Femur (tissue), 1 donor: ENCODE results near the gene PREPL.
A peak's percentile ranks its signal among the peaks of the same experiment; 100 is the strongest.

Experiments
- DNase-seq: peaks from one replicate; pipeline ENCODE4 v3.0.0-alpha.2; 2017

Gene PREPL

DNA sequence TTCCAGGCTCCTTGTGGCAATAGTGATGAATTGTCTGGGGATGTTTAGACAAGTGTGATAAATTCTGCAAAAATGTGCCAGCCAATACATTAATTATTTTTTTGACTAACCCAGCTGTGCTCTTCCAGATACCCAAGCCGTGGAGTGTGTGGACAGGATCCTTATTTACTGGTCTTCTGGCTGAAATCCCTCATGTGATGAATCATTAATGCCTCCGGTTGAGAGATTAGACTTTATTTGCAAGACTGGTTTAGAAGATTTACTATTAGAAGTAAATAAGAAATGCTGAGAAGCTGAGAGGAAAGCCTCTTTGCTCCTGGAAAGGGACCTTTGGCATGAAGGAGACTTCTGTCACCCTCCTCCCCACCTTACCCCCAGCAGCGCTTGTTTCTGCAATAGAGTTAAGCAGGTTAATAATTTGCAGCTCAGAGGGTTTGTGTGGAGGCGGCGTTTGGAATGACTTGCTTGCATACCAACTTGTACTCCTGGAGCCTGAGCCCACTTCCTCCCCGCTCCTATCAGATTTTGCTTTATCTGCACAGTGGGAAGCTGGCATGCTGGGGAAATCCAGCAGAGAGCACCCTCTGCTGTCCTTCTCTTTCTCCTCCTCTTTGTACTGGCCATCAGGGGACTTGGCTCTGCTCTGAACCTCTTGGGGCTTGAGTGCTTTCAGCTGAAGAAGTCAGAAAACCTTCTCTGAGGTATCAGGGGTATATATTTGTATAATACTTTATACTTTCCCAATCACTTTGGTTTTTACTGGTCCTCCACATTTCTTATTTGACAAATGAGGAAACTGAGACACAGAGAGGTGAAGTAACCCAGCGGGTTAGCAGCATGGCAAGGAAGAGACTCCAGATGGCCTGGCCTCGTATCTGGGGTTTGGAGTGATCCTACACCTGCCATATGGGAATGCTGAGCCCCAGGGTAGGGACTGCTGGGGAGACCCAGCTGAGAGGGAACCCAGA is 69.7 kb downstream of the PREPL start:
- DNase-seq = peak; percentile 36

DNA sequence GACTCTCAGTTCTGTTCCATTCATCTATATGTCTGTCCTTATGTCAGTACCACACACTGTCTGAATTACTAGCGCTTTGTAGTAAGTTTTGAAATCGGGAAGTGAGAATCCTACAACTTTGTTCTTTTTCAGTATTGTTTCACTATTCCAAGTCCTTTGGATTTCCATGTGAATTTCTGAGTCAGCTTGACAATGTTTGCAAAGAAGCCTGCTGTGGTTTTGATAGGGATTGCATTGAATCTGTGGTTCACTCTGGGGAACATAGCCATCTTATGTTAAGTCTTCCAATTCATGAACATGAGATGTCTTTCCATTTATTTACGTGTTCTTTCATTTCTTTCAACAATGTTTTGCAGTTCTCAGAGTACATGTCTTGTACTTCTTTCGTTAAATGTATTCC is 71.0 kb downstream of the PREPL start:
- DNase-seq = no peak

DNA sequence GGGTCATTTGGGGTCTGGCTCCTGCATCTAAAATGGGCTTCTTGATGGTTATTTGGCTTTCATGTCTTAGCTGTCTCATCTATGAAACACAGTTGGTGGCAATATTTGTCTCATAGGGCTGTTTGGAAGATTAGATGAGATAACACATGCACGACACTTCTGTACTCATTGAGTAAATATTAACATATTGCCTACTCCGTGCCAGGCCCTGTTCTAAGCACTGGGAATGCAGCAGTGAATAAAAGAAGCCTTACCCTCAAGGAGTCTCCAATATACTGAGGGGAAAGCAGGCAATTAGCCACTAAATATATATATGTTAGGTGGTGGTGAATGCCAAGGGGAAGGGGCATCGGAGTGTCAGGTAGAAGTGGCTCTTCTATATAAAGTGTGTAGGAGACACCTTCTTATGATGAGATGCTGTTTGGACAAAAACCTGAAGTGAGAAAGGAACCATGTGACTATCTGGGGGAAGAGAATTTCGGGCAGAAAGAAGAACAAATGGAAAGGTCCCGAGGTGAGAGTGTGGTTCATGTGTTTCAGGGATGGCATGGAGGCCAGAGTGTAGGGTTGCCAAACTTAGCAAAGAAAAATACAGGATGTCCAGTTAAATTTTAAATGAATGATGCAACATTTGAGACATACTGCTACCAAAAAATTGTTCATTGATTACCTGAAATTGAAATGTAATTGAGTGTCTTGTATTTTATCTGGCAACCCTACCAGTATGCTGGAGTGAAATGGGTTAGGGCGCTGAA is 74.2 kb downstream of the PREPL start:
- no peak for DNase-seq

DNA sequence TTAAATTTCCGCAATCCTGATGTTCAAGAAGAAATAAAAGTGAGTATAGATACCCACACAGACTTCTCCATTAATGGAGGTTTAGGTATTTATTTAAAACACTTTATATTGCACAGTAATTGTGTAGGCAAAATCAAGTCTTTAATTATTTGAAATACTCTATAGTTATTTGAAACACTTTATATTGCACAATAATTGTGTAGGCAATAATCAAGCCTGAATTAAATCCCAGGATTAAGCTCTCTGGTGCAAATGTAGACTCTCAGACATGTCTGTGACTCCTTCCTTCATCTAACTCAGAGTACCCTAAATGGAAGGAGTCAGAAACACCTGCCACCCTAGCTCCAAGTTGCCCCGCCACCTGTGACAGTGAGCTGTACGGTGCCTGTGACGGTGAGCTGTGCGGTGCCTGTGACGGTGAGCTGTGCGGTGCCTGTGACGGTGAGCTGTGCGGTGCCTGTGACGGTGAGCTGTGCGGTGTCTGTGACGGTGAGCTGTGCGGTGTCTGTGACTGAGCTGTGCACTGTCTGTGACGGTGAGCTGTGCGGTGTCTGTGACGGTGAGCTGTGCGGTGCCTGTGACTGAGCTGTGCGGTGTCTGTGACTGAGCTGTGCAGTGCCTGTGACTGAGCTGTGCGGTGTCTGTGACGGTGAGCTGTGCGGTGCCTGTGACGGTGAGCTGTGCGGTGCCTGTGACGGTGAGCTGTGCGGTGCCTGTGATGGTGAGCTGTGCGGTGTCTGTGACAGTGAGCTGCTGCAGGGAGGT is 75.0 kb downstream of the PREPL start:
- DNase-seq = no peak

DNA sequence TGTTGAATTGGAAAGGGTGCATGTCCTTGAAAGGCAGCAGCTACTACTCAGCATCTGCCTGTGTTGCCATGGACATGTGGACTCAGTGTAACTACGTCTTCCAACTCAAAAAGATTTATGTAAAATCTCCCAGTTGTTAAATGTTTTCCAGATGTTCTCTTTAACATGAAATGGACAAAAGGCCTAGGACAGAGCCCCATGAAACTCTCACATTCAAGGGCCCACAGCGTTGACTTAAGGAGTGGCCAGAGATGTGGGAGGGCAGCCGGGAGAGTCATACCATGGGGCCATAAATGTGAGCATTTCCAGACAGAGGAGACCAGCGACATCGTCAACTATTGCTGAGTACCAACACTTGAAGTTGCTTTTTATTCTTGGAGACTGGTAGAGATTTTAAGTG is 76.1 kb downstream of the PREPL start:
- DNase-seq = no peak

DNA sequence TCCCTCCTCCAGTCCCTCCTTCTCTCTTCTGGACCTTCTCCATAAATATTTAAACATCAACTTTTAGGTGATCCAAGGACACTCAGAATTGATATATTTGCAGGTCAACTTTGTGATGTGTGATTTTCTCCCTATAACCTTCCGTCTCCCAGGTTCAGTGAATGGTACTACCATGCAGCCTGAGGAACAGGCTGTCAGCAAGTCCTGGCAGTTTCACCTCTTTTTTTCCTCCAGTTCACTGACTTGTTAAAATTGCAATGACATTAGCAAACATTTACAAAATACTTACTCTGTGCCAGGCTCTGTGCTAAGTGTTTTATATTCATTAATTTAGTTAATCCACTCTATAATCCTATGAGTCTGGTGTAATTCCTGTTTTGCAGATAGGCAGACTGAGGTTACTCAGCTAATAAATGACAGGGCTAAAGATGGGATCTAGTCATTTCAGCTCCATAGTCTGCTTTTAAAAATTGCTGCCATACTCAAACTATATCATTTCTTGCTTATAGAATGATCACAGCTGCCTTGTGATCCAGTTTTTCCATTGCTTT is 78.1 kb downstream of the PREPL start:
- no peak for DNase-seq

DNA sequence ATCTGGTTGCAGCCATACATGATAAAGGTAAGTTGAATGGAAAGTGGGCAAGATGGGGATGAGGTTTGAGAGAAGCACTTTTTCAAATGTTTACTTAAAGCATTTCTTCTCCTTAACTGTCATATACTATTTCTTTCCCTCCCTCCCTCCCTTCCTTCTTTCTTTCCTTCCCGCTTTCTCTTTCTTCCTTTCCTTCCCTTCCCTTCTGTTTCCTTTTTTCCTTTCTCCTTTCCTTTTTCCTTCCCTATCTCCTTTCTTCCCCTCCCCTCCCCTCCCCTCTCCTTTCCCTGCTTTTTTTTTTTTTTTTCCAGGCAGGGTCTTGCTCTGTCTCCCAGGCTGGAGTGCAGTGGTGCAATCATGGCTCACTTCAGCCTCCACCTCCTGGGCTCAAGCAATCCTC is 80.4 kb downstream of the PREPL start:
- no peak for DNase-seq

DNA sequence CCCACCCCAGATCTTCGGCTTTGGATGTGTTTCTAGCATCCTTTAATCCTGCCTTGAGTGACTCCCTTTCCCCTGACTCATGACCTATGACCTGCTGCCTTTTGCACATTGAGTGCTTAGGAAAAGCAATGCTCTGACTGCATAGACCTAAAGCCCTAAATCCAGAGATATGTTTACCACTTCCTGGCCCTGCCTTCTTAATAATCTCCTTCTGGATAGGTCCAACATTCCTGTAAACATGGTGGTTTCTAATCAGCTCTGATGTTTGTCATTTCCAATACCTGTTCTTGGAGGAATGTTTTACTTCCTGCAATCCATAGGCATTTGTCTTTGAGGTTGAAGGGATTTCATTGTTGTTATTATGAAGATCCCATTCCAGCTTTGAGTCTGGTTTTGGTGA is 83.8 kb downstream of the PREPL start:
- no peak for DNase-seq

DNA sequence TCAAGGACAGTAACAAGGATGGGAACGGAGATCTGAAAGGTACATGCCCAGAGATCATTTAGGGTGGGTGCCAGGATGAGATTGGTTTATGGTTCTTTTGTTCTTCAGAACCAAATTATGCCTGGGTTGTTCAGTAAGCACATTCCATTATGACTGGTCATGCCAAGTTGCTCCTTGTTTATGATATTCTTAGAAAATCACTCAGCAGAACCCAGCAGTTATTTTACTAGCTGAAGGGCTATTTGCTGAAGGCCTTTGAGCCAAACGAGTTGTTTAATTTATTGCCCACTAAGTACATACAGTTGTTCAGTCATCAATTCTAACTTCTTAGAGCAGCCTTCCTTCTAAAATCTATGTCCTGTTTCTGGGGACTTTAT is 85.4 kb downstream of the PREPL start:
- DNase-seq = no peak

DNA sequence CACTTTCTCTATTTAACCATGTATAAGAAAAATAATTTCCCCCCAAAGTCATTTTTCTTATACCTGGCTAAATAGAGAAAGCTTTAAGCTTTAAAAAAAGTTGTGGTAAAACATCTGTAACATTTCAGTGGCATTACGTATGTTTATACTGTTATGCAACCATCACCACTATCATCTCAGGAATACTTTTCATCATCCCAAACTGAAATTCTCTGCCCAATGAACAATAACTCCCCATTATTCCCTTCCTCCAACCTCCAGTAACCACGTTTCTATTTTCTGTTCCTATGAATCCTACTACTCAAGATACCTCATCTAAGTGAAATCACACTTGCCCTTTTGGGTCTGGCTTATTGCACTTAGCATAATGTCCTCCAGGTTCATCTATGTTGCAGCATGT is 87.7 kb downstream of the PREPL start:
- DNase-seq = no peak

DNA sequence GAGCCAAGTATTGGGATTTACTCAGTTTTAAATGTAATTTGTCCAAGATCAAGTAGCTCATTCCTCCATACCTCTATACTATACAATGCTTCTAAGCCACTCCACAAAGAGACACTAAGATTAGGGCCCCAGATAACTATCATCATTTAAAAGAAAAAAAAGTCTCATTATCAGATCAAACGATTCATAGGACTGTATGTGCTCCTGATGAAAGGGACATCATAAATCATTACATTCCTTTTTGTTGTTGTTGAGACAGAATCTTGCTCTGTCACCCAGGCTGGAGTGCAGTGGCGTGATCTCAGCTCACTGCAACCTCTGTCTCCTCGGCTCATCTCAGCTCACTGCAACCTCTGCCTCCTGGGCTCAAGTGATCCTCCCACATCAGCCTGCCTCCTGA is 88.2 kb downstream of the PREPL start:
- DNase-seq = no peak

DNA sequence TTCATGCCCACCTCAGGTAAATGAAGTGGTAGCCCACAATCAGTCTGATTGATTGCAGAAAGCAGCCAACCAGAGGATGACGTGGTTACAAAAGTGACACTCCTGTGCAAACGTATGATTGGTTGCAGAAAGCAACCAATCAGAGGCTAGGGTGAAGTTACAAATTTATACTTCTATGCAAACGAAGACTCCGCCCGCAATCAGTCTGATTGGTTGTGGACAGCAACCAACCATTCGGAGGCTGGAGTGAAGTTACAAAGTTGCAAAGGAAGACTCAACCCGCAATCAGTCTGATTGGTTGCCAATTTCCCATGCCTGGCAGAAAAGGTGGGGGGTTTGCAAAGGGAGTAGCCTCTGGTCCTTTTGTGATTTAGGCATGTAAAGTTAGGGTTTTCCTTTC is 90.0 kb downstream of the PREPL start:
- no peak for DNase-seq

DNA sequence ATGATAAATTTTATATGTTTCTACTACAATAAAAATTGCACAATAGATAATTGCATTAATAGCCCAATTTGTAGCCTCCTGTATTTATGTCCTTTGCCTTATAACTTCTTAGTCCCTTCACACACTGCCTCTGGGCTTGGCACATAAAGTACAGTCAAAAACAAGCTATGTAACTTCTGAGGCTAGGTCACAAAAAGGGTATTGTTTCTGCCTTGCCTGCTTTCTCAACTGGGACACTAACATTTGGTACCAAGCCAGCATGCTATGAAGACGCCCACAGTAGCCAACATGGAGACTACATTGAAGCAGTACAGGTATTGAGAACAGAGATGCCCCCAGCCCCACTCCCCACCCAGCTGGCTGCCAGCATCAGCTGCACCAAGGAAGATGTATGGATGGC is 91.5 kb downstream of the PREPL start:
- DNase-seq = no peak

DNA sequence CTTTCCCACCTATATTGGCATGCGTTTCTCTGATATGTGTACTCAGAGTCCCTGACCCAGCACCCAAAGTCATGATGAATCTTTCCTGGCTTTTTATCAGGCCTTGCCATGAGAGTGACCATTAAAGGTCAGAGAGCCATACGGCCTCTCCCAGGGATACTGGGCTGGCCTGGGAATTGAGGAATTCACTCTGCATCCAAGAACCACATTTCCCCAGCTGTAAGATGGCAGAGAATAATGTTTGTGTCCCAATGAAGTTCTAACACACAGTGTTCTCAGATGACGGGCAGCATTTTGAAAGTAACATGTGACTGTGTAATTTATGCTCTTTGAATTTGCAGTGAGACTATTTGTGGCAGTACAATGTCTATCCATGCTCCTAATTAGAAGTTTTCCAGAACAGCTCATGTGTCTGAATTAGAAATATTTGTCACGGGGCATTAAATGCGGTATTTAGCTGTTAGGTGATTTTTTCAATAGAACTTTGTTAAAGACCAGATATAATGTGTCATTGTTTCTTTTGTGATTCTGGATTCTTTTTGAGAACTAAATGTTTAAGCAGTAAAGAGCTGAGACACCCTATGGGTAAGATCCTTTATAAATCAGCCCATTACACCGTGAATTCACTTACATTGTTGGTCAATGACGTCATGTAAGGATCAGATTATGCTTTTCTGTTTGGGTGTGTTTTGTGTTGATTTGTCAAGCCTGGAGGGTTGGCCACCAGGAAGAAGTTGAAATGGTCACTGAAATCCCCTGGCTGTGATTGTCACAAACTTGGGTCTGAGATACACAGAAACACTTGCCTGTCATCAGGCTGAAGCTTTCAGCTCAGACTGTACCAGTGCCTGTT is 93.3 kb downstream of the PREPL start:
- no peak for DNase-seq
